Measurements from ENCODE around the gene RPL27.

Gene RPL27

DNA sequence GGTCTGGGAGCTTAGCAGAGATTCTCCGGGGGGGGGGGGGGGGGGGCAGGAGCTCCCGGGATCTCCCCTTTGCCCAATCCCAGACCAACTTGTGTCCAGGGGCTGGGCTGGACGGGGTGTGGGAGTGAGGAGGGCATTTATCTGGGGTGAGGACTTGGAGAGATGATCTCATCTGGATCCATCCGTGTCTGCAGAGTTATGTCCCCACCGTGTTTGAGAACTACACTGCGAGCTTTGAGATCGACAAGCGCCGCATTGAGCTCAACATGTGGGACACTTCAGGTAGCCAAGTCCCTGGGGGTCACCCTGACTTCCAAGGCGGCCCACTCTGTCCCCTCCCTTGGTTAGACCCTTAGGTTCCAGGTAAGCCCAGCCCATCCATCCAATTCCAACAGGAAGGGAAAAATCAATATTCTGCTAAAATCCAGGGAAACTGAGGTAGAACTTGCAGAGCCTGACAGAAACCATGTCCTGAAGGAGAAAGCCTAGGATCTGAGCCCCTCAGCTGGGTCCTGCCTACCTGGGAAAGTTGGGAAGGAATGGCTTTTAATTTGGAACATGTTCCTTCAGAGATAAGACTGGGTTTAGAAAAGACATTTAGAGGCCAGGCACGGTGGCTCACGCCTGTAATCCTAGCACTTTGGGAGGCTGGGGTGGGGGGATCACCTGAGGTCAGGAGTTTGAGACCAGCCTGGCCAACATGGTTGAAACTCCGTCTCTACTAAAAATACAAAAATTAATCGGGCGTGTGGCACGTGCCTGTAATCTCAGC is 27.7 kb downstream of the RPL27 start:
- DNase-seq (ENCODE audit: insufficient read length) (no peak), FAIRE-seq (no peak)
- TF ChIP-seq POLR2AphosphoS5 (IDR thresholded peaks at IDR 0.05; ENCODE audit: low read depth, low read length) (no peak), POLR2A (IDR thresholded peaks at IDR 0.05; ENCODE audit: low read depth, low read length) (no peak), TAF1 (IDR thresholded peaks at IDR 0.05; ENCODE audit: borderline replicate concordance, low read depth, low read length) (no peak)

DNA sequence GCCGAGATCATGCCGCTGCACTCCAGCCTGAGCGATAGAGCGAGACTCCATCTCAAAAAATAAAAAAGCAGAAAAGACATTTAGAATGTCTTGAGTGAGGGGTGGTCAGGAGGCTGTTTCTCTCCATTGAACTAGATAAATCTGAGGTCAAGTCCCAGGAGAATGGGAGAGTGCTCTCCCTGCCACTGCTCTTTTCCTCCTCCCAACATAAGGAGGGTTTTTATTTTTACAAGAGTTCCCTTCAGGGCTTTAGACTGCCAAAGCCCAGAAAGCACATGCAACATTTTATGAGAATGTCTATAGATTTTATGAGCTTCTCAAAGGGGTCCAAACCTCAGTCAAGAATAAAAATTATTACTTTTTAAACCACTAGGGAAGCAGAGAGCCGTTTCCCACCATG is 28.4 kb downstream of the RPL27 start:
- DNase-seq (ENCODE audit: insufficient read length) (no peak), FAIRE-seq (no peak)
- TF ChIP-seq TAF1 (IDR thresholded peaks at IDR 0.05; ENCODE audit: borderline replicate concordance, low read depth, low read length) (no peak), POLR2AphosphoS5 (IDR thresholded peaks at IDR 0.05; ENCODE audit: low read depth, low read length) (no peak), POLR2A (IDR thresholded peaks at IDR 0.05; ENCODE audit: low read depth, low read length) (no peak)

DNA sequence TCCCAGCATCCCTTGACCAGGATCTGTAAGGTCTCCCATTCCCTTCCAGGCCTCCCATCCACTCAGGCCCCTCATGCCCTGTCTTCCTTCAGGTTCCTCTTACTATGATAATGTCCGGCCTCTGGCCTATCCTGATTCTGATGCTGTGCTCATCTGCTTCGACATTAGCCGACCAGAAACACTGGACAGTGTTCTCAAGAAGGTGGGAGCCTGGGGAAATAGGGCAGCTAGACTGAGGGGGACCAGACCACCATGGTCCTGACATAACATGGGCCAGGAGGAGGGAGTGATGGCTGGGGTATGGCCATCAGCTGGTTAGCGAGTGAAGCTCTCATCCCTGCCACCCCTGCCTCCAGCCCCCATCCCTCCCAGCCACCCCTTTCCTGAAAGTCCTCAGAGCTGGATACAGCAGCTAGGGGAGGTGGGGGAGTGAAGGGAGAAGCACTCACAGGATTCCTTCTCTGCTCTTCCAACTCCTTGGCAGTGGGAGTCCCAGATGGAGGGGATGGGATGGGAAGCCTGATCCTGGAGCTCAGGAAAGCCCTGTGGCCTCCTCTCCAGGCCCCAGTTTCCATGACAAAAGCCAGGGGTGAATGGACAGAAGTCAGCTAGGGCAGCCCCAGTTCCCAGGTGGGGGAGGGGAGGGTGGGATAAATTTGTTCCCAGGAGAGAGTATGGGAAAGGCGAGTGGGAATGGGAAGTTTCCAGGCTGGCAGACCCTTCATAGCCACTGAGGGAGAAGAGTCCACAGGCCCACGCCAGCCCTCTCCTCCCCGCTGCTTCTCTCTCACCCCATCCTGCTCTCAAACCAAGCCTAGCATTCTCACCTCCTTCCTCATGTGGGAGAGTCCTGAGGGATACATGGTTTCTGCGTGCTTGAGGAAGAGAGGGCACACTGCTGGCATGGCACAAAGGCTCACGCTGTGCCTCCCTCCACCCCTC is 29.1 kb downstream of the RPL27 start:
- no peak for TF ChIP-seq TAF1 (IDR thresholded peaks at IDR 0.05; ENCODE audit: borderline replicate concordance, low read depth, low read length)
- no peak for FAIRE-seq
- no peak for DNase-seq (ENCODE audit: insufficient read length)

DNA sequence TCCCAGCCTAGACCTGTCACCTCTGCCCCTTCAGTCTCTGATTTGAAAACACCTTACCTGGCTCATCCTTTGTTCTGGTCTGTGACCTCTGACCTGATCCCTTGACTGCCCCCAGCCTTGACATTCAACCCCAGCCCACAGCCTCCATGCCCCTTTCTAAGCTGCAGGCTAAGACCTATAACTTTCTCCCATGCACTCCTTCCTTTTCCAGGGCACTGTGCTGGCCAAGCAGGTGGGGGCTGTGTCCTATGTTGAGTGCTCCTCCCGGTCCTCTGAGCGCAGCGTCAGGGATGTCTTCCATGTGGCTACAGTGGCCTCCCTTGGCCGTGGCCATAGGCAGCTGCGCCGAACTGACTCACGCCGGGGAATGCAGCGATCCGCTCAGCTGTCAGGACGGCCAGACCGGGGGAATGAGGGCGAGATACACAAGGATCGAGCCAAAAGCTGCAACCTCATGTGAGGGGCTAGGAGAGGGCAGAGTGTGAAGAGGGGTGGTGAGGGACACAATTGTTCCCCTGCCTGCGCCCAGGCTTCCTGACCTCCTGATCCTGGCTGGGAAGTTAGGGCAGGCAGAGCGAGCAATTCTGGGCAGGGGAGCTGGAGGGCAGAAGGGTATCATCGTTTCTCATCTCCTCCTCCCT is 30.1 kb downstream of the RPL27 start:
- FAIRE-seq (no peak), DNase-seq (ENCODE audit: insufficient read length) (no peak)
- no peak for TF ChIP-seq POLR2AphosphoS5 (IDR thresholded peaks at IDR 0.05; ENCODE audit: low read depth, low read length)
- TF ChIP-seq POLR2A (IDR thresholded peaks at IDR 0.05; ENCODE audit: low read depth, low read length), result no peak

DNA sequence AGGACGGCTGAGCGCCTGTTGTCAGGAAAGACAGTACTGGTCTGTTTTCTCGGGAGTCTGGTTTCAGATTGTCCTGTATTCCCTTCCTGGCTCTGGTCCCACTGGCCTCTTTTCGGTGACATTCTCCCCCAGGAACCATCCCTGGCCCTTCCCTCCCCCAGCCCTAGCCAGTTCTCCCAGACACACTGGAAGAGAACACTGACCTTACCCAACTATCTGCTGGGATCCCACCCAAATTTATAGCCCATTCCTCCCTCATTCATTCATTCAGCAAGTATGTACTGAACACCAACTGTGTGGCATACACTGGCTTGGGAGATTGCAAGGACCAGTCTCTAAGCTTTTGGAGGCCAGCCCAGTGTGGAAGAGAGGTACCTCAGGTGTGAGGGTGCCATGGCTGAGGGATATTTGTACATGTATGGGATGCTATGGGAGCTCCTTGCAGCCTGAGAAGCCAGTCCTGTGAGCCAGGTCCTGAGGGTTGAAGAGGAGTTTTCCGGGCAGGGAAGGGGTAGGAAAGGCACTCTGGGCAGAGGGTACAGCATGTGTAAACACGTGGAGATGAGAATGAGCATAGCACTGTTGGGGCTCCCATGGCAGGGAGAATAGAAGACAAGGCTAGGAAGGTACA is 32.0 kb downstream of the RPL27 start:
- TF ChIP-seq TAF1 (IDR thresholded peaks at IDR 0.05; ENCODE audit: borderline replicate concordance, low read depth, low read length) (no peak), POLR2A (IDR thresholded peaks at IDR 0.05; ENCODE audit: low read depth, low read length) (no peak), POLR2AphosphoS5 (IDR thresholded peaks at IDR 0.05; ENCODE audit: low read depth, low read length) (no peak)
- DNase-seq (ENCODE audit: insufficient read length) (no peak), FAIRE-seq (no peak)

DNA sequence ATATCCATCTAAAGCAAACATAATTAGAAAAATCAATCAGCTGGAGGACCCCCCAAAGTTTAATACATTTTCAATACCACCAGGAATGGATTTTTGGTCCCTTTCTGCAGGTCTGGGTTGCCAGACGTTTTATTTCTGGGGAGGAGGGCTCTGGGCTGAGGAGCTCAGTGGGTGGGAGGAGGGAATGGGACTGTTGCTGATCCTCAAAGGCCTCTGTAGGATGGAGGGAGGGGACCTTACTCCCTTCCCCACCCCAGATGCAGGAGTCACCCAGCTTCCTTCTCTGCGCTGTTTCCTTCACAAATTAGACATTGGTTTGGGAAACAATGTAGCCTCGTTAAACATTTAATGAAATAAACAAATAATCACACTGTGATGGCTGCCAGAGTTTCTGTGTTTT is 33.4 kb downstream of the RPL27 start:
- DNase-seq (ENCODE audit: insufficient read length) (no peak), FAIRE-seq (no peak)
- TF ChIP-seq TAF1 (IDR thresholded peaks at IDR 0.05; ENCODE audit: borderline replicate concordance, low read depth, low read length) (no peak), POLR2A (IDR thresholded peaks at IDR 0.05; ENCODE audit: low read depth, low read length) (no peak), POLR2AphosphoS5 (IDR thresholded peaks at IDR 0.05; ENCODE audit: low read depth, low read length) (no peak)

DNA sequence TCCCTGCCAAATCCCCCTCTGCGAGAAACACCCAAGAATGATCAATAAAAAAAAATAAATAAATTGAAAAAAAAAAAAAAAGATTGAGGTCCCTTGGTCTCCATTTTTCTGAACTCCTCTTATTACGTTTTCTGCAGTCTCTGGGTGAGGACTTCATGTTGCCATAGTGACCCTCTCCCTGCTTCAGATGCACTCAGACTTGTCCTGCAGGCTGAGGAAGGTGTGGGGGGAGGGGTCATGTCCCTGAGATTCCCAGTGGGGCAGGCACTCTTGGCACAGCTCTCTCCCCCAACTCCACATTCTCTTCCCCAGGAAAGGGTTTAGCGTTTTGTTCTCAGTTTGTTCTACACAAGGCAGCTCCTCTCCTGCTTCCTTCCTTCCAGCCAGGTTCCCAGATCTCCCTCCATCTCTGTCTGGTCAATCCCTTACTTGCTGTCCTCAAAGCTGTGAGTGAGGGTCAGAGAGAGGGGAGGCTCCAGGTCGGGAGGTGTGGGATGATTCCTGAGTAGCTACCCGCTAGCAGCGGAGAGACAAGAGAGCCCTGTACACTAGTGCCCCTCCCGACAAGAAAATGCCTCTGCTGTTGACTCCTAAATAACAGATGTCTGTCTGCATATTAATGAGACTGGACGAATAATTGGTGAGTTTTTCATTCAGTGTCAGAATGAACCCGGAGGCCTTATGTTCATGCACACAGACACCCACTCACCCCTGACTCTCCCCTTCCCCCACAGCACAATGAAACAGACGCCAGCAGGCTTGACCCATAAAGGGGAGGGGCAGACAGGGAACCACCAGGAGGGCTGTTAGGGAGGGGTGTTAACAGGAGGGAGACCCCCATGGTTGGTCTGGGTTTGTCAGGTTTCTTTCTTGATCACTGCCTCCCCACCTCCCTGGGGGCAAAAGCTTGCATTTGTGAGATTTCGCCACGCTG is 36.0 kb downstream of the RPL27 start:
- no peak for FAIRE-seq
- no peak for TF ChIP-seq TAF1 (IDR thresholded peaks at IDR 0.05; ENCODE audit: borderline replicate concordance, low read depth, low read length)
- TF ChIP-seq POLR2A (IDR thresholded peaks at IDR 0.05; ENCODE audit: low read depth, low read length), result no peak
- no peak for TF ChIP-seq POLR2AphosphoS5 (IDR thresholded peaks at IDR 0.05; ENCODE audit: low read depth, low read length)
- no peak for DNase-seq (ENCODE audit: insufficient read length)

DNA sequence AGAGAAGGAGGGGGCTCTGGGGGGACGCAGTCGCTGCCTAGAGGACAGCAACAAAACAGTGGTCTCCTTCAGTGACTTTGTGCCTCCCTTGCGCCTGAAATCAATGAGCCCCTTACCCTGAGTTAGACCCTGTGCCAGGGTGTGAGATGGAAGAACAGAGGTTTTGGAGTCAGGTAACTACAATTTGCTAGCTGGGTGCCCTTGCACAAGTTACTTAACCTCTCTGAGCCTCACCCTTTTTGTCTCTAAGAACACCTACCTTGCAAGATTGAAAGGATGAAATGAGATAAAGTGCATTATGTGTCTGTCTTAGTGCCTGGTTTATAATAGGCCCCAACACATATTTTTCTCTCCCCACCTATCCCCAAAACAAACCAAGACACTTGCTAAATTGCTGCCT is 36.7 kb downstream of the RPL27 start:
- no peak for DNase-seq (ENCODE audit: insufficient read length)
- TF ChIP-seq POLR2A (IDR thresholded peaks at IDR 0.05; ENCODE audit: low read depth, low read length) (no peak), POLR2AphosphoS5 (IDR thresholded peaks at IDR 0.05; ENCODE audit: low read depth, low read length) (no peak), TAF1 (IDR thresholded peaks at IDR 0.05; ENCODE audit: borderline replicate concordance, low read depth, low read length) (no peak)
- FAIRE-seq, result no peak

DNA sequence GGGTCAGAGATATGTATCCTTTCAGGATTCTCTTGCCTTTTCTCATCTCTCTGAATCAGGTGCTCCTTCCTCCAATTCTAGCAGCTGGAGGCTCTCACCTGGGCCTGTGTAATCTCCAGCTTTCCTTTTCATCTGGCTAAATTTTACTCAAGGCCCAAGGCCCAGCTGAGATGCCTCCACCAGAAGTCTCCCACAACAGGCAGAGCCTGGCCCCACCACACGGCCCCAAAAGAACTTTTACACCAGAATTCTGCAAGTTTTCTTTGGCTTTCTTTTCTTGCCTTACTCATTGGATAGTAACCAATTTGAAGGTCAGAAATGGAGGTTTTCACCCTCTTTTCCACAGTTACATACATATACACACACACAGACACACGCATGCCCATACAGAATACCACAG is 41.4 kb downstream of the RPL27 start:
- TF ChIP-seq POLR2AphosphoS5 (IDR thresholded peaks at IDR 0.05; ENCODE audit: low read depth, low read length) (no peak), TAF1 (IDR thresholded peaks at IDR 0.05; ENCODE audit: borderline replicate concordance, low read depth, low read length) (no peak)
- no peak for DNase-seq (ENCODE audit: insufficient read length)
- FAIRE-seq, result no peak

DNA sequence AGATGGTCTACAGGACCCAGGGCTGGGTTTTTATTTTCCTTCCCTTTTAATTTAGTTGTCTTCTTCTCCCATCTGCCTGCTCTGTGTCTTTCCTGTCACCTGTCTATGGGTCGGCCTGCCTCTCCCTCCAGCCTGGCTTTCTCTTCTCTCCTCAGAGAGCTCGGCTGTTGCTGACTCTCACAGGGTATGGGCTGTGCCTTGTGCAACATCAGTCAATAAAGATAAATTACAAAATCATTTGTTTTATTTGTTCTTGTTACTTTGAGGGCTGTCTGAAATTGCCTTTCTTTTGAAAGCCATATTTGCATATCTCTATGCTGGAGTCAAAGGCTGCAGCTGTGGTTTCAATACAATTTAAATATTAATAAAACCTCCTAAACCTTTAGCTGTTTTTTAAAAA is 42.4 kb downstream of the RPL27 start:
- FAIRE-seq, result no peak
- no peak for TF ChIP-seq TAF1 (IDR thresholded peaks at IDR 0.05; ENCODE audit: borderline replicate concordance, low read depth, low read length)
- no peak for TF ChIP-seq POLR2AphosphoS5 (IDR thresholded peaks at IDR 0.05; ENCODE audit: low read depth, low read length)
- TF ChIP-seq POLR2A (IDR thresholded peaks at IDR 0.05; ENCODE audit: low read depth, low read length), result no peak
- no peak for DNase-seq (ENCODE audit: insufficient read length)
